A549 (cell line): ENCODE measurements around the gene CATSPERB.

Source experiments
- CEBPB ChIP-seq, 2 experiments: fragments of >200 bp in 1 of 2; sonication (Bioruptor Twin) in 1 of 2; formaldehyde crosslinking in 1 of 2; IDR thresholded peaks; 2 replicates each; pipeline ENCODE4 v1.6.1; 2012 to 2016
- JUNB ChIP-seq: fragments of >200 bp; sonication (Bioruptor Twin); formaldehyde crosslinking; IDR thresholded peaks from 2 replicates; pipeline ENCODE4 v1.6.1; 2016
- NFE2L2 ChIP-seq: fragments of 150-350 bp; conservative IDR thresholded peaks from 2 replicates; pipeline ENCODE4 v1.6.1; 2014; ENCODE audit warnings: low read length
- POLR2A ChIP-seq: IDR thresholded peaks from 2 replicates; pipeline ENCODE4 v1.6.1; 2012; ENCODE audit warnings: mild to moderate bottlenecking, low read length
- RAD21 ChIP-seq, 2 experiments: fragments of >200 bp in 1 of 2; sonication (Bioruptor Twin) in 1 of 2; formaldehyde crosslinking in 1 of 2; IDR thresholded peaks in 1 of 2; conservative IDR thresholded peaks in 1 of 2; 2 replicates in 1 of 2; 3 replicates in 1 of 2; pipeline ENCODE4 v1.6.1; 2012 to 2018; ENCODE audit warnings: inconsistent platforms in 1 of 2
- ZNF302 ChIP-seq: fragments of 250-450 bp; sonication (Bioruptor Pico); IDR thresholded peaks from 2 replicates; pipeline ENCODE4 v1.9.0; 2021; ENCODE audit warnings: inconsistent platforms, mild to moderate bottlenecking, moderate library complexity
- TF ChIP-seq, protein P1 (sequence below): fragments of >200 bp; sonication (Bioruptor Twin); formaldehyde crosslinking; IDR thresholded peaks from 3 replicates; pipeline ENCODE4 v1.5.1; 2016
- TF ChIP-seq, protein P2 (sequence below): fragments of 200-600 bp; sonication (generic); IDR thresholded peaks from 2 replicates; pipeline ENCODE4 v1.6.1; 2016; ENCODE audit warnings: antibody characterized with exemption, mild to moderate bottlenecking, moderate library complexity

GRCh38 chr14:91653451-91653850 lies 78.4 kb downstream of the CATSPERB start:
- TF ChIP-seq, protein P1, sequence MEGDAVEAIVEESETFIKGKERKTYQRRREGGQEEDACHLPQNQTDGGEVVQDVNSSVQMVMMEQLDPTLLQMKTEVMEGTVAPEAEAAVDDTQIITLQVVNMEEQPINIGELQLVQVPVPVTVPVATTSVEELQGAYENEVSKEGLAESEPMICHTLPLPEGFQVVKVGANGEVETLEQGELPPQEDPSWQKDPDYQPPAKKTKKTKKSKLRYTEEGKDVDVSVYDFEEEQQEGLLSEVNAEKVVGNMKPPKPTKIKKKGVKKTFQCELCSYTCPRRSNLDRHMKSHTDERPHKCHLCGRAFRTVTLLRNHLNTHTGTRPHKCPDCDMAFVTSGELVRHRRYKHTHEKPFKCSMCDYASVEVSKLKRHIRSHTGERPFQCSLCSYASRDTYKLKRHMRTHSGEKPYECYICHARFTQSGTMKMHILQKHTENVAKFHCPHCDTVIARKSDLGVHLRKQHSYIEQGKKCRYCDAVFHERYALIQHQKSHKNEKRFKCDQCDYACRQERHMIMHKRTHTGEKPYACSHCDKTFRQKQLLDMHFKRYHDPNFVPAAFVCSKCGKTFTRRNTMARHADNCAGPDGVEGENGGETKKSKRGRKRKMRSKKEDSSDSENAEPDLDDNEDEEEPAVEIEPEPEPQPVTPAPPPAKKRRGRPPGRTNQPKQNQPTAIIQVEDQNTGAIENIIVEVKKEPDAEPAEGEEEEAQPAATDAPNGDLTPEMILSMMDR: no peak
- TF ChIP-seq POLR2A: no peak
- TF ChIP-seq NFE2L2: no peak
- TF ChIP-seq, protein P2, sequence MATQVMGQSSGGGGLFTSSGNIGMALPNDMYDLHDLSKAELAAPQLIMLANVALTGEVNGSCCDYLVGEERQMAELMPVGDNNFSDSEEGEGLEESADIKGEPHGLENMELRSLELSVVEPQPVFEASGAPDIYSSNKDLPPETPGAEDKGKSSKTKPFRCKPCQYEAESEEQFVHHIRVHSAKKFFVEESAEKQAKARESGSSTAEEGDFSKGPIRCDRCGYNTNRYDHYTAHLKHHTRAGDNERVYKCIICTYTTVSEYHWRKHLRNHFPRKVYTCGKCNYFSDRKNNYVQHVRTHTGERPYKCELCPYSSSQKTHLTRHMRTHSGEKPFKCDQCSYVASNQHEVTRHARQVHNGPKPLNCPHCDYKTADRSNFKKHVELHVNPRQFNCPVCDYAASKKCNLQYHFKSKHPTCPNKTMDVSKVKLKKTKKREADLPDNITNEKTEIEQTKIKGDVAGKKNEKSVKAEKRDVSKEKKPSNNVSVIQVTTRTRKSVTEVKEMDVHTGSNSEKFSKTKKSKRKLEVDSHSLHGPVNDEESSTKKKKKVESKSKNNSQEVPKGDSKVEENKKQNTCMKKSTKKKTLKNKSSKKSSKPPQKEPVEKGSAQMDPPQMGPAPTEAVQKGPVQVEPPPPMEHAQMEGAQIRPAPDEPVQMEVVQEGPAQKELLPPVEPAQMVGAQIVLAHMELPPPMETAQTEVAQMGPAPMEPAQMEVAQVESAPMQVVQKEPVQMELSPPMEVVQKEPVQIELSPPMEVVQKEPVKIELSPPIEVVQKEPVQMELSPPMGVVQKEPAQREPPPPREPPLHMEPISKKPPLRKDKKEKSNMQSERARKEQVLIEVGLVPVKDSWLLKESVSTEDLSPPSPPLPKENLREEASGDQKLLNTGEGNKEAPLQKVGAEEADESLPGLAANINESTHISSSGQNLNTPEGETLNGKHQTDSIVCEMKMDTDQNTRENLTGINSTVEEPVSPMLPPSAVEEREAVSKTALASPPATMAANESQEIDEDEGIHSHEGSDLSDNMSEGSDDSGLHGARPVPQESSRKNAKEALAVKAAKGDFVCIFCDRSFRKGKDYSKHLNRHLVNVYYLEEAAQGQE: no peak
- TF ChIP-seq JUNB: no peak
- TF ChIP-seq RAD21 (conservative IDR thresholded peaks at IDR 0.05 in 1 of 2, IDR thresholded peaks at IDR 0.05 in 1 of 2): no peak
- no peak for TF ChIP-seq ZNF302 (CRISPR knock-in tag)
- TF ChIP-seq CEBPB (IDR thresholded peaks at IDR 0.05): no peak
